ENCODE results near the gene PCBD1. TPM values are rescaled to one million over a fixed set of nuclear protein-coding genes. Genes with fewer than 3 reads are reported as not detected.

The PCBD1 gene
- polyA plus RNA-seq, 3 donors = 18.0 to 28.3 (median 21.3) TPM

DNA sequence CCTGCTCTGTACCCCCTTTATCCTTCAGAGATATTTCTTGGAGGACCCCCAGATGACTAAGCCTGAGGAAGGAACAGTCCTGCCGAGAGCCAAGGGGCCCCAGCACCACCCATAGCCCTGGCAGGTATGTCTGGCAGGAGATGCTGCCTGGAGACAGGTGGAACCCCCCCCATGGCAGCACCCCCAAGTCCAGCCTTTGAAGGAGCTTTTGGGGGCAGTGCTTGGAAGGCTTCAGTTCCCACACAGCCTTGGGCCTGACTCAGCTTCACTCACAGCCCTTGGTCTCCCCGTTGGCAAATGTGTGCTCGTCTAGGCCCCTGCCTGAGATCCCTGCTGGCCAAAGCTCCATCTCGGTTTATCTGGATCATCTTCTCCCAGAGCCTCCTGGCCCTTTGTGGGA lies 23.0 kb upstream of the PCBD1 start:
- WGBS (ENCODE audit: insufficient coverage) = 96% methylated on average over 3 of the region's 4 CpGs
- Mint-ChIP-seq H3K27me3 (ENCODE audit: low read depth in 3 of 3) (peaks cover 7 to 9% (median 7%) of the 10 kb centered on the region in 3 donors), H3K4me3 (no peak overlapping the region), H3K27ac (no peak overlapping the region), H3K36me3 (no peaks in the 10 kb centered on the region), H3K9me3 (peaks cover 2 to 10% (median 5%) of the 10 kb centered on the region in 7 donors), H3K4me1 (peaks cover 4% of the 10 kb centered on the region)
- TF ChIP-seq, protein P1, sequence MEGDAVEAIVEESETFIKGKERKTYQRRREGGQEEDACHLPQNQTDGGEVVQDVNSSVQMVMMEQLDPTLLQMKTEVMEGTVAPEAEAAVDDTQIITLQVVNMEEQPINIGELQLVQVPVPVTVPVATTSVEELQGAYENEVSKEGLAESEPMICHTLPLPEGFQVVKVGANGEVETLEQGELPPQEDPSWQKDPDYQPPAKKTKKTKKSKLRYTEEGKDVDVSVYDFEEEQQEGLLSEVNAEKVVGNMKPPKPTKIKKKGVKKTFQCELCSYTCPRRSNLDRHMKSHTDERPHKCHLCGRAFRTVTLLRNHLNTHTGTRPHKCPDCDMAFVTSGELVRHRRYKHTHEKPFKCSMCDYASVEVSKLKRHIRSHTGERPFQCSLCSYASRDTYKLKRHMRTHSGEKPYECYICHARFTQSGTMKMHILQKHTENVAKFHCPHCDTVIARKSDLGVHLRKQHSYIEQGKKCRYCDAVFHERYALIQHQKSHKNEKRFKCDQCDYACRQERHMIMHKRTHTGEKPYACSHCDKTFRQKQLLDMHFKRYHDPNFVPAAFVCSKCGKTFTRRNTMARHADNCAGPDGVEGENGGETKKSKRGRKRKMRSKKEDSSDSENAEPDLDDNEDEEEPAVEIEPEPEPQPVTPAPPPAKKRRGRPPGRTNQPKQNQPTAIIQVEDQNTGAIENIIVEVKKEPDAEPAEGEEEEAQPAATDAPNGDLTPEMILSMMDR (IDR thresholded peaks at IDR 0.05) = no peak
- H4K20me1 ChIP-seq (ENCODE audit: insufficient read depth, low read length) = no peaks in the 10 kb centered on the region
- DNase-seq = no peak
- no peak overlapping the region for H3K4me2 ChIP-seq (replicated peaks; ENCODE audit: extremely low read depth, low read length, poor library complexity, severe bottlenecking)
- H3K27ac ChIP-seq (ENCODE audit: low read depth in 1 of 2, low read length in 2 of 2) = no peak overlapping the region
- intact Hi-C loops (cut with micrococcal nuclease) = no loop called here
- no peaks in the 10 kb centered on the region for H3K79me2 ChIP-seq (ENCODE audit: insufficient read depth, low read length)
- no peak overlapping the region for H3K9ac ChIP-seq (ENCODE audit: insufficient read depth, low read length, poor library complexity, severe bottlenecking)
- no peaks in the 10 kb centered on the region for H3K4me1 ChIP-seq (ENCODE audit: control insufficient read depth in 1 of 2, insufficient read depth in 2 of 2, low read length in 2 of 2)
- H3K36me3 ChIP-seq (replicated peaks in 1 of 2; ENCODE audit: control insufficient read depth in 1 of 2, insufficient read depth in 2 of 2, low read length in 2 of 2) = no peaks in the 10 kb centered on the region
- no peak overlapping the region for H2AFZ ChIP-seq (ENCODE audit: insufficient read depth, low read depth, low read length, poor library complexity, severe bottlenecking)
- H3K27me3 ChIP-seq (ENCODE audit: control insufficient read depth in 2 of 2, insufficient read depth in 2 of 2, low read length in 2 of 2) = no peaks in the 10 kb centered on the region
- no peak overlapping the region for H3K4me3 ChIP-seq (replicated peaks in 1 of 3; ENCODE audit: low read depth in 2 of 3, low read length in 3 of 3)
- peaks cover 0 to 9% of the 10 kb centered on the region in 2 donors for H3K9me3 ChIP-seq (replicated peaks in 1 of 2; ENCODE audit: control insufficient read depth in 1 of 2, insufficient read depth in 1 of 2, low read length in 2 of 2)

DNA sequence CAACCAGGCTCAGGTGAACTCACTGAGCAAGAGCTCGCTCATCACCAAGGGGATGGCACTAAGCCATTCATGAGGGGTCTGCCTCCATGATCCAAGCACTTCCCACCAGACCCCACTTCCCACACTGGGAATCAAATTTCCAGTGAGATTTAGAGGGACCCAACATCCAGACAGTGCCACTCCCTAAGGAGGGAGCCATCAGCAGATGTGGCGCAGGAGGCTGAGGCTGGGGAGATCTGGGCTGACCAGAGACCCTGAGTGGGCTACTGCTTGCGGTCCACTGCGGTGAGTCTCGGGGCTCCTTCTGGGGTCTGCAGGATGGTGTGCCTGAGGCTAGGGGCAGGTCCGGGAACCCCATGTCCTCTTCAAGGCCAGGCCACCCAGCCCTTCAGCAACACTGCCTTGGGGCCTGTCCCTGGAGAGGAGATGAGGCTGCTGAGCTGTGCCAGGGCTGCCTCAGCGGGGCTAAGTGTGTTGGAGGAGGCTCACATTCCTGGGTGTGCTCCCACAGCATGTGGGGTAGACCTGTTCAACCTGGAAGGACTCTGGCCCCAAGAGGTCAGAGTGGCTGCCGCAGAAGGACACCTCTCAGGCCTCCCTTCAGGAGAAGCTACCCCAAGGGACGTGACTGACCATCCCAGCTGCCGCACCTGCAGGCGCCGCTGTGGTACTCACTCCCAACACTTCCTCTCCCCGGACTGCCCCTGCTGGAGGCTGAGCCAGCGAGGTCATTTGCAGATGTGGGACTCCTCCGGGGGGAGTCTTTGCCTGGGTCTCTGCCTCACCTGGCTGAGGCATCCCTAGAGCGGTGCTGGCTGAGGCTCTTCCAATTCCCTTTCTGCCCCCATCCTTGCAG lies 22.3 kb upstream of the PCBD1 start:
- H3K4me2 ChIP-seq (replicated peaks; ENCODE audit: extremely low read depth, low read length, poor library complexity, severe bottlenecking) = no peak overlapping the region
- Mint-ChIP-seq H3K9me3 (peaks cover 2 to 10% (median 5%) of the 10 kb centered on the region in 7 donors), H3K4me3 (no peak overlapping the region), H3K4me1 (peaks cover 4% of the 10 kb centered on the region), H3K27me3 (ENCODE audit: low read depth in 3 of 3) (peaks cover 7 to 9% (median 9%) of the 10 kb centered on the region in 3 donors), H3K27ac (no peak overlapping the region), H3K36me3 (no peaks in the 10 kb centered on the region)
- H3K36me3 ChIP-seq (replicated peaks in 1 of 2; ENCODE audit: control insufficient read depth in 1 of 2, insufficient read depth in 2 of 2, low read length in 2 of 2) = no peaks in the 10 kb centered on the region
- no peaks in the 10 kb centered on the region for H3K27me3 ChIP-seq (ENCODE audit: control insufficient read depth in 2 of 2, insufficient read depth in 2 of 2, low read length in 2 of 2)
- no peak overlapping the region for H3K4me3 ChIP-seq (replicated peaks in 1 of 3; ENCODE audit: low read depth in 2 of 3, low read length in 3 of 3)
- H3K9me3 ChIP-seq (replicated peaks in 1 of 2; ENCODE audit: control insufficient read depth in 1 of 2, insufficient read depth in 1 of 2, low read length in 2 of 2) = peaks cover 0 to 9% of the 10 kb centered on the region in 2 donors
- intact Hi-C loops (cut with micrococcal nuclease) = no loop called here
- 91% methylated on average over 10 of the region's 16 CpGs for WGBS (ENCODE audit: insufficient coverage)
- no peak overlapping the region for H2AFZ ChIP-seq (ENCODE audit: insufficient read depth, low read depth, low read length, poor library complexity, severe bottlenecking)
- DNase-seq = no peak
- no peak overlapping the region for H3K9ac ChIP-seq (ENCODE audit: insufficient read depth, low read length, poor library complexity, severe bottlenecking)
- no peaks in the 10 kb centered on the region for H3K79me2 ChIP-seq (ENCODE audit: insufficient read depth, low read length)
- H3K4me1 ChIP-seq (ENCODE audit: control insufficient read depth in 1 of 2, insufficient read depth in 2 of 2, low read length in 2 of 2) = no peaks in the 10 kb centered on the region
- H3K27ac ChIP-seq (ENCODE audit: low read depth in 1 of 2, low read length in 2 of 2) = no peak overlapping the region
- H4K20me1 ChIP-seq (ENCODE audit: insufficient read depth, low read length) = no peaks in the 10 kb centered on the region
- TF ChIP-seq, protein P1 (IDR thresholded peaks at IDR 0.05) = no peak
